Loucy (cell line): ENCODE measurements around the gene LBX1.
"Not testable (repeated sequence)": the region's sequence is repeated elsewhere in the genome, so short reads cannot be mapped to it uniquely, and the experiment has no call there.

ENCODE experiments used
- CTCF ChIP-seq: fragments of 200-600 bp; sonication (generic); conservative IDR thresholded peaks from 2 replicates; pipeline ENCODE4 v1.5.1; 2014; ENCODE audit warnings: mild to moderate bottlenecking, antibody characterized with exemption, low read length
- EZH2phosphoT487 ChIP-seq: fragments of 200-600 bp; IDR thresholded peaks from 2 replicates; pipeline ENCODE4 v1.6.1; 2018; ENCODE audit warnings: antibody characterized with exemption, mild to moderate bottlenecking, moderate library complexity, borderline replicate concordance

DNA sequence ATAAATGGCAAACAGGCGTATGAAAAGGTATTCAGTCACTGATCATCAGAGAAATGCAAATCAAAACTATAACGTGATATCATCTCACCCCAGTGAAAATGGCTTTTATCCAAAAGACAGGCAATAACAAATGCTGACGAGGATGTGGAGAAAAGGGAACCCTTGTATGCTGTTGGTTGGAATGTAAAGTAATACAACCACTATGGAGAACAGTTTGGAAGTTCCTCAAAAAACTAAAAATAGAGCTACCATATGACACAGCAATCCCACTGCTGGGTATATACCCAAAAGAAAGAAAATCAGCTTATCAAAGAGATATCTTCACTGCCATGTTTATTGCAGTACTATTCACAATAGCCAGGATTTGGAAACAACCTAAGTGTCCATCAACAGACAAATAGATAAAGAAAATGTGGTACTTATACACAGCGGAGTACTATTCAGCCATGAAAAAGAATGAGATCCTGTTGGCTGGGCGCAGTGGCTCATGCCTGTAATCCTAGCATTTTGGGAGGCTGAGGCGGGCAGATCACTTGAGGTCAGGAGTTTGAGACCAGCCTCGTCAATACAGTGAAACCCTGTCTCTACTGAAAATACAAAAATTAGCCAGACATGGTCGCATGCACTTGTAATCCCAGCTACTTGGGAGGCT, 30.8 kb downstream of the LBX1 start:
- TF ChIP-seq CTCF, EZH2phosphoT487: not testable (repeated sequence)
